GM19023 (cell line): ENCODE results near the gene SBDS.
"Not testable (repeated sequence)": the region's sequence is repeated elsewhere in the genome, so short reads cannot be mapped to it uniquely, and the experiment has no call there.

Experiments used
- ATAC-seq: cut with Tn5 transposase; IDR thresholded peaks from one replicate; pipeline ENCODE4 v1.9.1; 2021; ENCODE audit warnings: mild to moderate bottlenecking, moderate library complexity; ENCODE audit not compliant: unreplicated experiment

SBDS gene

GRCh38 chr7:66995050-66995776, at the start of gene SBDS:
TSS of gene SBDS (minus strand) at chr7:66995586. CDS start at chr7:66995417, 169 bp downstream.
- ATAC-seq: peak; percentile 58

GRCh38 chr7:67043559-67043930, 48.2 kb upstream of the SBDS start:
- not testable (repeated sequence) for ATAC-seq

- not testable (repeated sequence) for ATAC-seq
These were observed 47.6 kb upstream of the SBDS start for GRCh38 chr7:67042781-67043558.

GRCh38 chr7:67040832-67041231, 45.4 kb upstream of the SBDS start:
- not testable (repeated sequence) for ATAC-seq

GRCh38 chr7:67036432-67037395, 41.3 kb upstream of the SBDS start:
- not testable (repeated sequence) for ATAC-seq

GRCh38 chr7:67033251-67033650, 37.9 kb upstream of the SBDS start:
- ATAC-seq: no peak

- ATAC-seq: not testable (repeated sequence)
These were observed 36.3 kb upstream of the SBDS start for GRCh38 chr7:67031685-67032084.

- not testable (repeated sequence) for ATAC-seq
These were observed 30.1 kb upstream of the SBDS start for GRCh38 chr7:67025459-67025858.

GRCh38 chr7:67022511-67022910, 27.1 kb upstream of the SBDS start:
- no peak for ATAC-seq

GRCh38 chr7:67021260-67021659, 25.9 kb upstream of the SBDS start:
- ATAC-seq: no peak

- ATAC-seq: no peak
These were observed 24.4 kb upstream of the SBDS start for GRCh38 chr7:67019562-67020390.

GRCh38 chr7:67018940-67019339, 23.6 kb upstream of the SBDS start:
- ATAC-seq: no peak

- not testable (repeated sequence) for ATAC-seq
These were observed 22.6 kb upstream of the SBDS start for GRCh38 chr7:67017971-67018370.

GRCh38 chr7:67014076-67014622, 18.8 kb upstream of the SBDS start:
- not testable (repeated sequence) for ATAC-seq

GRCh38 chr7:67009677-67010076, 14.3 kb upstream of the SBDS start:
- not testable (repeated sequence) for ATAC-seq

- ATAC-seq: no peak
These were observed 12.9 kb upstream of the SBDS start for GRCh38 chr7:67008260-67008659.

GRCh38 chr7:67006965-67007364, 11.6 kb upstream of the SBDS start:
- ATAC-seq: no peak

- not testable (repeated sequence) for ATAC-seq
These were observed 8.8 kb upstream of the SBDS start for GRCh38 chr7:67004145-67004544.

- not testable (repeated sequence) for ATAC-seq
These were observed 5.3 kb upstream of the SBDS start for GRCh38 chr7:67000601-67001258.
